Measurements from ENCODE around the gene CASR.

- TF ChIP-seq SMC3 (IDR thresholded peaks at IDR 0.05; ENCODE audit: low read depth, low read length) (no peak), USF2 (IDR thresholded peaks at IDR 0.05; ENCODE audit: low read depth, low read length) (no peak), POLR2A (IDR thresholded peaks at IDR 0.05; ENCODE audit: low read depth, low read length) (no peak), CTCF (conservative IDR thresholded peaks at IDR 0.05; ENCODE audit: low read depth, low read length) (no peak), FOS (IDR thresholded peaks at IDR 0.05; ENCODE audit: low read depth, low read length) (no peak), MAFK (IDR thresholded peaks at IDR 0.05; ENCODE audit: low read depth, low read length) (no peak), ELK1 (IDR thresholded peaks at IDR 0.05; ENCODE audit: borderline replicate concordance, low read depth, low read length) (no peak), MXI1 (IDR thresholded peaks at IDR 0.05; ENCODE audit: borderline replicate concordance, low read depth, low read length) (no peak), MAZ (IDR thresholded peaks at IDR 0.05; ENCODE audit: borderline replicate concordance, low read depth, low read length) (no peak), CEBPB (IDR thresholded peaks at IDR 0.05; ENCODE audit: low read depth, low read length) (no peak), NFE2L2 (IDR thresholded peaks at IDR 0.05; ENCODE audit: low read depth, low read length) (no peak), CHD1 (IDR thresholded peaks at IDR 0.05; ENCODE audit: low read depth, low read length) (no peak)
Measured at GRCh38 chr3:122247825-122248185, 64.3 kb downstream of the CASR start.

Measured in IMR-90 (cell line).